ENCODE results near the gene G6PD.

GRCh38 chrX:154485150-154486051 lies 61.2 kb downstream of the G6PD start:
- TF ChIP-seq MYC (IDR thresholded peaks at IDR 0.05; ENCODE audit: low read depth, low read length) (no peak), JUN (IDR thresholded peaks at IDR 0.05; ENCODE audit: borderline replicate concordance, insufficient read depth, insufficient read length, low read depth) (no peak), CTCF (IDR thresholded peaks at IDR 0.05; ENCODE audit: extremely low read depth in 1 of 2, insufficient read depth in 1 of 2, low read depth in 1 of 2, low read length in 2 of 2) (no peak), MAX (IDR thresholded peaks at IDR 0.05; ENCODE audit: insufficient read depth, insufficient read length) (no peak)
